Ovary (tissue), 9 donors: ENCODE data around the gene TRAF1. TPM values are rescaled to one million over a fixed set of nuclear protein-coding genes. Genes with fewer than 3 reads are reported as not detected.

ENCODE experiments used
- DNase-seq, 5 donors: peaks; one replicate each; pipeline ENCODE4 v3.0.0-alpha.2; 2019 to 2020
- H3K27ac ChIP-seq, 2 donors: fragments of 200-600 bp; one replicate each; pipeline versions ENCODE4 v1.5.1 to v1.8.0; 2019 to 2022
- H3K27me3 ChIP-seq: fragments of 200-600 bp; one replicate; pipeline ENCODE4 v1.8.0; 2022
- H3K36me3 ChIP-seq: fragments of 200-600 bp; sonication (generic); one replicate; pipeline ENCODE4 v1.5.1; 2019
- H3K4me1 ChIP-seq: one replicate; pipeline ENCODE4 v1.8.1; 2013; ENCODE audit warnings: mild to moderate bottlenecking, moderate library complexity; ENCODE audit not compliant: insufficient read depth
- H3K4me3 ChIP-seq: fragments of 200-600 bp; sonication (generic); one replicate; pipeline ENCODE4 v1.5.1; 2017
- H3K9me3 ChIP-seq, 2 donors: fragments of 200-600 bp in 1 of 2; sonication (generic) in 1 of 2; one replicate each; pipeline versions ENCODE4 v1.5.1 to v1.8.1; 2013 to 2019; ENCODE audit warnings: mild to moderate bottlenecking in 1 of 2, moderate library complexity in 1 of 2
- EP300 ChIP-seq: sonication (generic); formaldehyde crosslinking; IDR thresholded peaks from one replicate; pipeline ENCODE4 v1.6.1; 2017; ENCODE audit warnings: antibody characterized with exemption
- POLR2A ChIP-seq: fragments of 450-650 bp; IDR thresholded peaks from one replicate; pipeline ENCODE4 v1.6.1; 2017; ENCODE audit warnings: antibody characterized with exemption, mild to moderate bottlenecking, moderate library complexity
- WGBS, 3 donors: extraction: QIAGEN DNeasy Blood & Tissue Kit in 1 of 3; methylation state at CpG; one replicate each; pipeline versions ENCODE4 v1.1.5 to v1.1.7; 2013 to 2017; 5-methylcytosine and 5-hydroxymethylcytosine counted together
- intact Hi-C, 4 donors: fragments of 100-400 bp; cut with DNase I; formaldehyde crosslinking; loops; one replicate each; pipeline versions ENCODE4 v1.11.0 to v1.15.1; 2022 to 2023
- polyA plus RNA-seq, 2 donors: library from polyadenylated mRNA; stranded (reverse); fragments of 200-250 nt in 1 of 2; fragments of 350-450 nt in 1 of 2; fragmentation: Illumina TruSeq in 1 of 2; extraction: RNeasy Lipid Tissue Mini Kit (QIAGEN cat#74804) in 1 of 2; gene quantifications; one replicate each; pipeline ENCODE4 v1.2.3, GENCODE V29; 2013 to 2014
- total RNA-seq, 7 donors: library from RNA; depleted of rRNA in 2 of 7; stranded (reverse); fragments of >200 nt in 2 of 7; fragmentation: NEBNext Ultra II Directional in 3 of 7; extraction: Animal tissue kit (Norgen Biotek cat#: 25700) in 3 of 7; gene quantifications; one replicate each; pipeline versions ENCODE4 v1.1.0 to v1.2.4, GENCODE V29; 2016 to 2023
- TF ChIP-seq, protein P1 (sequence below), 3 donors: fragments of 450-650 bp in 2 of 3; fragments of 200-600 bp in 1 of 3; IDR thresholded peaks; one replicate each; pipeline versions ENCODE4 v1.5.1 to v1.8.0; 2016 to 2022; ENCODE audit warnings: antibody characterized with exemption in 3 of 3, mild to moderate bottlenecking in 1 of 3
- donor health status: DM: no; HTN: no; CAD: no; lungs with moderate emphysema.
- donor health status: DM: no; HTN: no; CAD: no.
- donor health status: Bipolar disorder and iron deficiency.
- donor health status: DM: yes; HTN: yes; CAD: no.
- donor health status: DM: no; HTN: no; CAD: no.
- donor health status: DM: yes; HTN: yes; CAD: no.

TRAF1 gene
- total and polyA plus RNA-seq, 9 donors, result 4.1 to 9.4 (median 5.5) TPM

DNA sequence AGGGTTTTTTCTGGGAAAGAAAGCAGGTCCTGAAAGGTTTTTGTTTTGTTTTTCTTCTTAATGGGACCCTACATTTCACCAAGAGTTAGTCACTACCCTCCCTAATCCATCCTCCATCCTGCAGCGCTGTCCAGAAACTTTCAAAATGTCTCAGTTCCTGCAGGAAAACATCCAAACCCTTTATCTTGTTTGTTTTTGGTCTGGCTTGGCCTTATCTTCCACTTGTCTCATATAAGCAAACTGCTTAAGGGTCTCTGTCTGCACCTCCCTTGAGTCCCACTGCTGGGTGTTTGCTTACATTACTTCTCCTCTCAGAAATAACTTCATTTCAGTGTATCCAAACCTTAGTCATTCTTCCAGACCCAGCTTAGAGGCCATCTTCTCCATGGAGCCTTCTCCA lies 11.0 kb upstream of the TRAF1 start:
- intact Hi-C loops, result loop anchor here in 2 of 4 donors (2.0 to 10.0 kb wide), 2 partner anchors 63 to 69 kb away; partner anchors contain the start of gene PHF19 (in 1 of the 2)
- H3K27me3 ChIP-seq, result no peaks in the 10 kb centered on the region
- H3K36me3 ChIP-seq, result no peaks in the 10 kb centered on the region
- no peak overlapping the region for H3K4me3 ChIP-seq
- H3K4me1 ChIP-seq, result peaks cover 31% of the 10 kb centered on the region
- H3K27ac ChIP-seq, result peak overlapping the region; percentile 30 to 80
- 3 to 19% (median 9%) methylated on average over 1 of the region's 1 CpG for WGBS, 3 donors
- DNase-seq, result no peak
- H3K9me3 ChIP-seq, result no peaks in the 10 kb centered on the region
- TF ChIP-seq, protein P1, sequence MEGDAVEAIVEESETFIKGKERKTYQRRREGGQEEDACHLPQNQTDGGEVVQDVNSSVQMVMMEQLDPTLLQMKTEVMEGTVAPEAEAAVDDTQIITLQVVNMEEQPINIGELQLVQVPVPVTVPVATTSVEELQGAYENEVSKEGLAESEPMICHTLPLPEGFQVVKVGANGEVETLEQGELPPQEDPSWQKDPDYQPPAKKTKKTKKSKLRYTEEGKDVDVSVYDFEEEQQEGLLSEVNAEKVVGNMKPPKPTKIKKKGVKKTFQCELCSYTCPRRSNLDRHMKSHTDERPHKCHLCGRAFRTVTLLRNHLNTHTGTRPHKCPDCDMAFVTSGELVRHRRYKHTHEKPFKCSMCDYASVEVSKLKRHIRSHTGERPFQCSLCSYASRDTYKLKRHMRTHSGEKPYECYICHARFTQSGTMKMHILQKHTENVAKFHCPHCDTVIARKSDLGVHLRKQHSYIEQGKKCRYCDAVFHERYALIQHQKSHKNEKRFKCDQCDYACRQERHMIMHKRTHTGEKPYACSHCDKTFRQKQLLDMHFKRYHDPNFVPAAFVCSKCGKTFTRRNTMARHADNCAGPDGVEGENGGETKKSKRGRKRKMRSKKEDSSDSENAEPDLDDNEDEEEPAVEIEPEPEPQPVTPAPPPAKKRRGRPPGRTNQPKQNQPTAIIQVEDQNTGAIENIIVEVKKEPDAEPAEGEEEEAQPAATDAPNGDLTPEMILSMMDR (IDR thresholded peaks at IDR 0.05), result no peak
- TF ChIP-seq POLR2A (no peak), EP300 (no peak)

DNA sequence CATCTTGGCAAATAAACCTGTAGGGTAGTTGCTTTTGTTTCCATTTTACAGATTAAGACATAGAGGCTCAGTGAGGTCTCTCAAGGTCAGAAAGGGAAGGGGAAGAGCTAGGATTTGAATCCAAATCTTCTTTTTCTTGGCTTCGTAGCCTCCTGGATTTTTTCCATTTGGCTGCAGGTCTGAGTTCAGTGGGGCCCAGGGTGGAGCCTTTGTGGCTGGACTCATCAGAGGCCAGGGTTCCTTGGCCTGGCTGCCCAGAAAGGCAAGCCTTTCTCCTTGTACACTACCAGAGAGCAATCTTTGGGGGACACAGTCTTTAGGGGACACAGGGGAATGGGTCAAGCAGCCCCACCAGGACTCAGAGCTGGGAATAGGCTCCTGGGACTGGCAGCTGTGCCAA lies 10.5 kb upstream of the TRAF1 start:
- Histone ChIP-seq H3K27ac (peak overlapping the region; percentile 30 to 80), H3K4me3 (no peak overlapping the region), H3K27me3 (no peaks in the 10 kb centered on the region), H3K36me3 (no peaks in the 10 kb centered on the region), H3K9me3 (no peaks in the 10 kb centered on the region), H3K4me1 (peaks cover 31% of the 10 kb centered on the region)
- TF ChIP-seq, protein P1 (IDR thresholded peaks at IDR 0.05), result no peak
- TF ChIP-seq EP300, result no peak
- no peak for TF ChIP-seq POLR2A
- WGBS, 3 donors, result 8 to 17% (median 9%) methylated on average over 1 of the region's 1 CpG
- peak; percentile 59 to 71 (median 65) for DNase-seq
- intact Hi-C loops, result loop anchor here in 2 of 4 donors (2.0 to 10.0 kb wide), 2 partner anchors 62 to 68 kb away; partner anchors contain the start of gene PHF19 (in 1 of the 2)

DNA sequence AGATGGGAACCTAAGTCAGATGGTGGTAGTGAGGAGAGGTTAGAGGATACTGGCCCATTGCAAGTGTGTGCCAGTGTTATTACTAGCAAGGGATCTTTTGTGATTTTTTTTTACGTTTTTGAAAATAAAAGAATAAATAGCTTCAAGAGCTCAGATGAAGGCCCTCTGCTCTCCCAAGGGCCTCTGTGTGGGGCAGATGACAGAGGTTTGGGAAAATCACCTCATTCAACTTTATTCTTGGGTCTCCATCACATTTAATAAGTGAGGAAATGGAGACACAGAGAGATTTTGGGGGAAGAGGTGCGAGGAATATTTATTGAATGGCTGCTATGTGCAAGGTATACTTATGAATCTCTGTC lies 10.1 kb upstream of the TRAF1 start:
- WGBS, 3 donors, result 48 to 57% (median 49%) methylated on average over 2 of the region's 2 CpGs
- Histone ChIP-seq H3K36me3 (no peaks in the 10 kb centered on the region), H3K9me3 (no peaks in the 10 kb centered on the region), H3K27me3 (no peaks in the 10 kb centered on the region), H3K4me1 (peaks cover 35% of the 10 kb centered on the region), H3K27ac (peak overlapping the region; percentile 26 to 80), H3K4me3 (no peak overlapping the region)
- DNase-seq, result no peak
- no peak for TF ChIP-seq EP300
- TF ChIP-seq POLR2A, result no peak
- TF ChIP-seq, protein P1 (IDR thresholded peaks at IDR 0.05), result no peak
- intact Hi-C loops, result loop anchor here in 2 of 4 donors (2.0 to 10.0 kb wide), 2 partner anchors 62 to 68 kb away; partner anchors contain the start of gene PHF19 (in 1 of the 2)

DNA sequence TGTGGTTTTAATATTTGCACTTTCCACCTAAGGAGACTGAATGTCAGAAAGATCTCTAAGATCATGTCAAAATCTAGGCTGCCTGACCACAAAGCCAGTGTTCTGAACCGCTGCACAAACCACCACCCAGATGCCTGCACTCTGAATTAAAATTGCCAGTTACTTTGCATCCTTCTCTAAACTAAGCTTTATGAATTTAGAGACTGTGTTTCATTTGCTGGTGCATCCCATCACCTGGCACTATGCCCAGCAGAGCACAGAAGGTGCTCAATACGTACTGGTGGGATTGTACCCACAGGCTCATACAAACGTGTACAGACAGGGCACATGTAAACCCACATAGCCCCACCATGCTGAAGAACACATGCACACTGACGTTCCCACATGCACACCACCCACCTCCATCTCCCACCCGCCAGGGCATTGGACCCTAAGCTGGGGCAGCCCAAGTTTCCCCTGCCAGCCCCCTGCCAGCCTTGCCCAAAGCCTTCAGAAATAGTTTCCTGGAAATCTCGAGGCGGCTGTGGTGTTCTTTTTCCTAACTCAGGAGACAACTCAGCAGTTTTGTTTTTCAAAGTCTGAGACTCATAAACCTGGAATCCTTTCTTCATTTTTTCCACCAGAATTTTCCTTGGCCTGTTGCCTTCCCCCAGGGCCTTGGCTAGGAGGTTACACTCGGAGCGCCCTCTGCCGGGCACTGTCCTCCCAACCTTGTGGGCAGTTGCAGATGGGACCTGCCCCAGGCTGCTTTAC lies 9.6 kb upstream of the TRAF1 start:
- intact Hi-C loops, result loop anchor here in 2 of 4 donors (2.0 to 10.0 kb wide), 2 partner anchors 61 to 67 kb away; partner anchors contain the start of gene PHF19 (in 1 of the 2)
- Histone ChIP-seq H3K27me3 (no peaks in the 10 kb centered on the region), H3K9me3 (no peaks in the 10 kb centered on the region), H3K4me3 (peak overlapping the region; percentile 20), H3K4me1 (peaks cover 36% of the 10 kb centered on the region), H3K36me3 (no peaks in the 10 kb centered on the region), H3K27ac (peak overlapping the region; percentile 31 to 80)
- TF ChIP-seq, protein P1 (IDR thresholded peaks at IDR 0.05), result peak; percentile 82 to 91 (median 89)
- TF ChIP-seq EP300, result no peak
- 4 to 8% (median 7%) methylated on average over 10 of the region's 10 CpGs for WGBS, 3 donors
- peak; percentile 95 to 97 (median 97) for DNase-seq
